Cardiac septum (tissue), 1 donor: Measurements from ENCODE around the gene PKP3. TPM values are rescaled to one million over a fixed set of nuclear protein-coding genes. Genes with fewer than 3 reads are reported as not detected.
"Not testable (repeated sequence)": the region's sequence is repeated elsewhere in the genome, so short reads cannot be mapped to it uniquely, and the experiment has no call there.

ENCODE experiments used
- DNase-seq: peaks from one replicate; pipeline ENCODE4 v3.0.0-alpha.2; 2020; ENCODE audit warnings: low spot score
- intact Hi-C: fragments of 100-400 bp; cut with DNase I; formaldehyde crosslinking; loops from one replicate; pipeline ENCODE4 v1.14.0; 2022
- total RNA-seq: library from RNA; stranded (reverse); fragmentation: NEBNext Ultra II Directional; extraction: Animal tissue kit (Norgen Biotek cat#: 25700); gene quantifications from one replicate; pipeline ENCODE4 v1.2.1, GENCODE V29; 2021
- donor health status: DM: no; HTN: no; CAD: no.

Gene PKP3
- total RNA-seq, 1 donor from 2014 or later = 0.83 TPM

DNA sequence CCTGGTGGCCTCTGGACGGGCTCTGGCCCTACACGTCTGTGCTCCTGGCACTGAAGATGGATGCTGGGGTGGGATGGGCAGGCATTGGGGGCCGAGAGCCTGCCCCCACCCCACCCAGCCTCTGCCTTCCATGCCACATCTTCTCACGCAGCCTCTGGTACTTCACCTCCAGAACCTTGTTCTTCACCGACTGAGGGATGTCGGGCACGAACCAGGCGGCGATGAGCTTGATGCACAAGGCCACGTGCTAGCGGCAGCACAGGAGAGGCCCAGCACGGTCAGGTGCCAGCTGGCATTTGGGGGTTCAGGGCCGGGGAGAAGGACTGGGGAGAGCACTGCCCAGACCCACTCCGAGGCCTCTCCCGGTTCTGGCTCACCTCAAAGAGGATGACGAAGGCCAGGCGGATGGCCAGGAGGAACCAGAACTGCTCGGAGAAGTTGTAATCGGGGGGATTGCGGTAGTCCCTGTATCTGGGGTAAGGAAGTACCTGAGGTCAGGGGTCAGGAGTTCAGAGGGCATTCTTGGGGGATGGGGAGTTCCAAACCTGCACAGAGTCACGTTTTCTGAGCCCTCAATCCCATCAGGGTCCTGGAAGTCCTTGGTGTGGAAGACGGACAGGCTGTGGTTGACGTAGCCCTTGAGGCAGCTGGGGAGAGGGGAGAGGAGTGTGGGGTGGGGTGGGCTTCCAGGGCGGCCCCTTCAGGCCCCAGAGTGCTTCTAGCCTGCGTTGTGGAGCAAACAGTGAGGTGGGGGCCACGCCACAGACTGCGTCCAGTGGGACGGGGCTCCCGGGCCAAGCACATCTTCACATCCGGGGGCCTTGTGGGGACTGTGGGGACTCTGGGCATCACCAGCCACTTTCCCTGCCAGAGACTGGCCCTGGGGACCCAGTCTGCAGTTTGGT is 24.6 kb downstream of the PKP3 start:
- intact Hi-C loops = no loop called here
- DNase-seq = no peak

DNA sequence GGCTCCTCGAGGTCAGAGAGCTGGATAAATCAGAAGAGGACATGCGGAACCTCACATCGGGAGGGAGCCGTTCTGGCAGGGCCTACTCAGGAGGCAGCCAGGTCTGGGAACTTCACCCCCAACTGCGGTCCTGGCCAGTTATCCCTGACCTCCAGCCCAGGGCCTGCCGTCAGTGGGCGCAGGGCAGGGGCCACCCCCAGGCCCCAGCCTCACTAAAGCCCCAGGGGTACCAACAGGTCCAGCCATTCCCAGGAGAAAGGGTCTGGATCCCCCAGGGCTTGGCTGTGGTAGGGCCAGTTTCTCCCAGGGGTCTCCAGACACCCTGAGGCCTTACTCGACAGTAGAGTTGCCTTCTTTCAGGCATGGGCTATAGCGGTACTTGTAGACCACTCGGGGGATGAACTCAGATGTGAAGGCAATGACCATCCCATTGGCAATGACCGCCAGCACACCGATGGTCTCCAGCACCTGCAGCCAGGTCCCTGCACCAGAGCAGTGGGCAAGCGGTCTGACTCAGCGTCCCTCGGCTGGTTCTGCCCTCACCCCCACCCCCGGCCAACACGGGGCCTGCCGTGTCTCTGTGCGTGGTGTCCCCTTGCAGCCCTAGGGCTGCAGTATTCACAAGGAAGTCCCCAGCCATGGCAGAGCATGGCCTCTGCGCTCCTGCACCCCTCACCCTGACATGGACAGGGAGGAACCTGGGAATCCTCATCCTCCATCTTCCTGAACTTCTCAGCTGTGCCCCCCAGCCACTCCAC is 25.4 kb downstream of the PKP3 start:
- intact Hi-C loops = no loop called here
- no peak for DNase-seq

DNA sequence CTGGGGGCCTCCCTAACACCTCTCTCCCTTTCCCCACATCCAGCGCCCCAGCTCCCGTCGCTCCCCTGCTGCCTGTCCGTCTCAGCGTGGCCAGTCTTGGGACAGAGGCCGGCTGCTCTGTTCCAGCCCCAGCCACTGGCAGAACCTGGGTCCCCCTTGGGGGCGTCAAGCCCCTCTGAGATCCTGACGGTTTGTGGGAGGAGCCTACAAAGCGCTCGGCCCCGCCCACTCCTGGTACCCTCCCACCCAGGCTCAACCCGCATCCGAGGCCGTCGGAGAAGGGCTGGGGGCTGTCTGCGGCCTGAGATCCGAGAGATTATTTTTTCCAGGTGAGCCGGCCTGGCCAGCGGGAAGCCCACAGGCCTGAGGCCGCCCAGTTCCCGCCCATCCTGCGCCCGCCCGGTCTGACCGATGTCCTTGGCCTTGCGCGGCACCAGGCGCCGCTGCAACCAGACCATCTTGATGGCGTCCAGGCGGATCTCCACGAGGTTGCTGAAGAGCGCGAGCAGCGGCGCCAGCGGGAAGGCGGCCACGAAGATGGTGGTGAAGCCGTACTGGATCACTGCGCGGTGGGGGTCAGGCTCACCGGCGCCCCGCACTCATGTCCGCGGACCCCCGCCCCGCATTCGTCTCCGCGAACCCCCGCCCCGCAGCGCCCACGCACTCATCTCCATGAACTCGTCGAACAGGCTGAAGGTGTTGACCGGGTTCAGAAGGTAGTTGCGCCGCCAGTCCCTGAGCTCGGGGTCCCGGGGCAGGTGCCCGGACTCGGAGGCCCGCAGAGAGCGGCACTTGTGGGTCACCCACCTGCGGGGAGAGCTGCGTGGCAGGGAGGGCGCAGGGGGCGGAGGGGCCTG is 26.3 kb downstream of the PKP3 start:
- intact Hi-C loops = no loop called here
- peak; percentile 71 for DNase-seq

DNA sequence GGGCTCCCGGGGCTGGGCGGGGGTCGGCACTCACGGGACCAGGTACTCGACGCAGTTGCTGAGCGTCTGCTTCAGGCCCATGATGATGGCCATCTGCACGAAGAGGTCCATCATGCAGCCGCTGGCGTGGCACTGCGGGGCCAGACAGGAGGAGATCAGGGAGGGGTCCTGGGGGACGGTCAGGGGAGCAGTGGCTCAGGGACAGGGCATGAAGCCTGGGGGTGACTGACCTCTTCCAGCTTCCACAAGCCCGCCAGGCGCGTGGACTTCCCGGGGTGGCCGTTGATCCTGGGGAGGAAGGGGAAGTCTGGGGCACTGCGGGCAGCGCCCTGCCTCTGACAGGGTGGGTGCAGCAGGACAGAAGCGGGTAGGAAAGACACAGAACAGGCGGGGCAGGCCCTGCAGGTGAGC is 26.9 kb downstream of the PKP3 start:
- intact Hi-C loops = no loop called here
- peak; percentile 67 for DNase-seq

DNA sequence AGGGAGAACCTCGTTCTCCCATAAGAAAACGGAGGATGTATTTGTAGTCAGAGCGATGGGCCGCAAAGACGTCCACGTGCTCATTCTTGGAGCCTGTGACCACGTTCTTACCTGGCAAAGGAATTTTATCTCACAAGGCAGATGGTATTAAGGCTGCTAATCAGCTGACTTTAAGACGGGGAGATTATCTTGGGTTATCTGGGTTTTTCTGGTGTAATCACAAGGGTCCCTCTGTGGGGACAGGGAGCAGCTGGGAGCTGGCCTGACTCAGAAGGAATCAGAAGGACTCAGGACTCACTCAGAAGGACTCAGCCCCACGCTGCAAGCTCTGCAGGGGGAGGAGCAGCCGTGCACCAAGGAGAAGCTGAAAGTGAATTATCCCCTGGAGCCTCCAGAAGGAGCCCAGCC is 28.2 kb downstream of the PKP3 start:
- intact Hi-C loops = no loop called here
- no peak for DNase-seq

DNA sequence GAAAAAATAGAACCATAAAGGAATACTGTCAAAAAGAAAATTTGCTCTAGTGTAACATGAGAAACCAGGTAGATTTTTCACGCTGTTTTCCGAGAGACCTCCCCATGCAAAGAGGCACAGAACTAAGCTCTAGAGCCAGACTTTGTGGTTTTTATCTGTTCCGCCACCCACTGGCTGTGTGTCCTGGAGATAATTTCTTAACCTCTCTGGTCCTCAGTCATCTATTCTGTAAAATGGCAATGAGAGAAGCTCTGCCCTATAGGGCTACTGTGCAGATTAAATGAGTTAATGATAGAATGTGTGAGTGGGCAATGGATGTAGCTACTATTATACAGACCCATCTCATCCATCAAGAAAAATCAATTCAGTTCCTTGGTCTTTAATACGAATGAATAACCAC is 30.2 kb downstream of the PKP3 start:
- no peak for DNase-seq
- intact Hi-C loops = no loop called here

DNA sequence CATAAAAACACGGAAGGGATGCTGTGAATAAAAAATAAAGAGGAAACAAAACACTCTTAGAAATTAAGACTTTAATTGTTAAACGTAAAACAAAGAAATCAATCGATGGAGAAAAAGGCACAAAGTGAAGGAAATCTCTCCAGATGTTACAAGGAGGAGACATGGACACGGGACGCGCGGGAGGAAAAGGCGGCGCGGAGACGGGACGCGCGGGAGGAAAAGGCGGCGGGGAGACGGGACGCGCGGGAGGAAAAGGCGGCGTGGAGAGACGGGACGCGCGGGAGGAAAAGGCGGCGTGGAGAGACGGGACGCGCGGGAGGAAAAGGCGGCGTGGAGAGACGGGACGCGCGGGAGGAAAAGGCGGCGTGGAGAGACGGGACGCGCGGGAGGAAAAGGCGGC is 30.8 kb downstream of the PKP3 start:
- DNase-seq, intact Hi-C loops: not testable (repeated sequence)

DNA sequence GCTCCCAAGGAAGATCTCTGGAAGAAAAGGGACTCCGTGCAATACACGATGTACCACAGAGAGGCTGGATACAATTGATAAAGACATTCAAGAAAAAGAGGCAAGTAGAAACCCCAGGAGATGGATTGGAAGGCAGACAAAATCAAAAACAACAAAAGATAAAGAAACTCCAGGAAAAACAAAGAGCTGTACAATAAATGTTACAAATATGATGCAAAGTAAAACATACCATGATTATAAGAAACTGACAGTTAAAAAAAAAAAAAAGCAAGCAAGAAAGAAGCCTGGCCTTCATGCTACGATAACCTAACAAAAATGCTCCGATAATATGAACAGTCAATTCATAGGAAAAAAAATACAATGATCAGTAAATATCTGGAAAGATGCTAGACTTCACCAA is 31.3 kb downstream of the PKP3 start:
- no peak for DNase-seq
- intact Hi-C loops = no loop called here

DNA sequence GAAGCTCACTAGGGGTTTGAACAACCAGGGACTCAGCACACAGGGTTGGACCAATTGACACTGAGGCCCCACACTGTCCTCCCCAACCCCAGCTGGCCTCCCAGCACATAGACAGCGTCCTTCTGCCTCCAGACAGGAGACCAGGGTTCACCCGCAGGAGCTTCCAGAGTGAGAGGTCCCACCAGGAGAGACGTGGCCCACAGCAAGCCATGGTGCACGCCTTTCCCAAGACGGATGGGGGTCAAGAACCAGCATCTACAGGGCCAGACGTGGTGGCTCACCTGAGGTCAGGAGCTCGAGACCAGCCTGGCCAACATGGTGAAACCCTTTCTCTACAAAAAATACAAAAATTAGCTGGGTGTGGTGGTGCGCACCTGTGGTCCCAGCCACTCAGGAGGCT is 32.8 kb downstream of the PKP3 start:
- intact Hi-C loops = no loop called here
- DNase-seq = no peak

DNA sequence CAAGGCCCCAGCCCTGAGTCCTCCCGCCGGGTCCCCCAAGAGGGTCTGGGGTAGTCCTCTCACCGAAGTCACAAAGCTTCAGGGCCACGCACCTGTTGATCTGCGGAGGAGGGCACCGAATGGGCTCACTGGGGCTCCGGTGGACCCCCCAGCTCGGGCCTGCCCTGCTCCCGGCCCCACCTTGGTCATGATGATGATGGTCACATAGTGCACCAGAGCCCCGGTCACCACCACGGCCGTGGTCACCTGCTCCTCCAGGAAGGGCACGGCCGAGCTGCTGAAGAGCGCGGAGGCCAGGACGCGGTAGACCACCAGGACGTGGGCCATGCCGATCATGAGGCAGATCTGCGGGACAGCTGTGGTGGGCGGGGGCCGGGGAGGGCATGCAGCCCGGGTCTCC is 34.3 kb downstream of the PKP3 start:
- intact Hi-C loops = no loop called here
- no peak for DNase-seq

DNA sequence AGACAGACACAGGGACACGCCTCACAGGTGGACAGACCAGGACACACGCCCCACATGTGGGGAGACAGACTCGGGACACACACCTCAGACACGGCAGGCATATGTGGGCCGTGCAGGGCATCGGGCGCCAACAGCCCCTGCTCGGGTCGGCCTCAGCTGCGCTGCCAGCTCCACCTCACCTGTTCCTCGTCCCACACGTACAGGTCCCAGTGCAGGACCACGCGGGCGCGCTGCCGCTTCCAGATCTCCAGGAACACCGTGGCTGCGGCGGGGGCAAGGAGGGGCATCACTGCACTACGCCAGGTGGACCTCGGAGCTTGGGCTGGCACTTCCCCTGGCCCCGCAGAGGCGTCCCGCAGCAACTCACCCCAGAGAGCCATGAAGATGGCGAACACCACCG is 35.4 kb downstream of the PKP3 start:
- intact Hi-C loops = no loop called here
- no peak for DNase-seq

DNA sequence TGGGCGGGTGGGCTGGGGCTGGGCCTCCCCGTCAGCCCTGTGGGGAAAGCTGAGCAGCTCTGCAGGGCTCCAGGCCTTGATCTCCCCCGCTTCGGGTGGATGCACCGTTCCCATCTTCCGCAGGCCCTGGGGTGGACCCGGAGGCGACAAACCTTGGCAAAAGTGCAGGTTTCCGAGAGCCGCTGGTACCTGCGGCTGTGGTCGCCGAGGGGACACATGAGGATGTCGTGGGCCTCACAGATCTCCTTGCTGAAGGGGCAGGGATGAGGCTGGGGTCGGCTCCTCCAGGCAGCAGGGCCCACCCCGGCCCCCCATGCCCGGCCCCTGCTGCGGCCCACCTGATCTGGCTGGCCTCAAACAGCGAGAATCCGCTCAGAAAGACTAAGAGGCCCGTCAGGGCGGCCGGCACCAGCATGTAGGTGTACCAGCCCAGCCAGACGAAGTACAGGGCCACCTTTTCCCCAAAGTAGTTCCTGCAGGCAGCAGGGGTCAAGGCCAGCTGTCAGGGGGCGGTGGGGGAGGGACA is 36.0 kb downstream of the PKP3 start:
- no peak for DNase-seq
- intact Hi-C loops = no loop called here

DNA sequence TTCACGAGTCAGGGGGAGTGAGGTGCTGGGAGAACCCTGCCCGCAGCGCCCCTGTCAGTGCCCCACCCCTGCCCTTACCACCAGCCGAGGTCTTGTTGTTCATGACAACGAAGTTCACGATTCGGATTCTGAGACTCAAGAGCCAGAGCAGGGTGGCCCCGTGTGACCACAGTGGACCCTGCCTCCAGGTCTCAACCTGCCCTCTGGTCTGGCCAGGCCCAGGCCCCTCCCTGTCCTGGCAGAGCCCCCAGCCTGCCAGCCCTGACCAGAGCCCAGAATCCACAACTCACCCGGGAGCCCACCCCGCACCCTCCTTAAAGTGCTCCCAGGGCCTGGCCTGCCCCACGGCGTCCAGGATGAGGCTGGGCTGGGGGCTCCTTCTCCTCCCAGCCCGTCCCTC is 37.9 kb downstream of the PKP3 start:
- intact Hi-C loops = no loop called here

DNA sequence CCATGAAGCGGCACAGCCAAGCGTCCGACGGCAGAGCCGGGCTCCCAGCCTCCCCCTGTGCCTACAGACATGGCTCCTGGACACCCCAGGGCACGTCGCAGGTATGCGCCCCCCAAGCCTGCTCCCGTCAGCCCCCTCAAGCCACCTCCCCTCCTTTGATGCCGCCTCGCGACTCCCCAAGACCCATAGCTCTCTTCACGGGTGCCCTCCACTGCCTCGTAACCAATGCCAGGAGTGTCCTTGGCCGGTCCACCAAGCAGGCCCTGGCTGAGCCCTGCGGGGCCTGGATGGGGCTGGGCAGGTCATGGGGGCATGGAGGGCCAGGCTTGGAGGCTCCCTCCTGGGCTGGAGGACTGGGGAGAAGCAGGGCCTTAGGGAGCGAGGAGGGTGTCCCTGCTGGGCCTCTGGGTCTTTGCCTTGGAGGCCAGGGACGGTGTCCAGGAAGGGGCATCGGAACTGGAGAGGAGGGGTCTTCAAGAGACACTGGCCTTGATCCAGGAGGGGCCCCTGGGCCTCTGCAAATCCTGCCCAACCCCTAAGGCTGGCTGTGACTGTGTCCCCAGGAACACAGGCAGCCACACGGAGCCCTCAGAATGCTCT is 38.6 kb downstream of the PKP3 start:
- no peak for DNase-seq
- intact Hi-C loops = no loop called here

More for the DNA sequence above, 37.9 kb downstream of the PKP3 start:
- DNase-seq = no peak

DNA sequence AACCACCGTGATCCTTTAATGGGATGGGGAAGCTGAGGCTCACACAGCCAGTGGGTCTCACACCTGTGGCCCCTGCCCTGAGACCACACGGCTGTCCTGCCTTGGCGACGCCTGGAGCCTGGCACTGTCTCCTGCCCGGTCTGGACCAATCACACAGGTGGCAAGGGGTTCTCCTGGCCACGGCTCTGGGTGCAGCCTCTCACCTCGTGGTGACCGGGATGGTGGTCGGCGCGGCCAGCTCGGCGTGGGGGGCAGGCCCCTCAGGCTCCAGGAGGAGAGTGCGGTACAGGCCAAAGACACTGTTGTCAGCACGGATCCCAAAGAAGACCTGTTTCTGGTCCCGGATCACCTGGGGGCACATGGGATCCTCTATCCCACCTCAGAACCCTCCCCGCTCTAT is 39.1 kb downstream of the PKP3 start:
- intact Hi-C loops = no loop called here
- no peak for DNase-seq

DNA sequence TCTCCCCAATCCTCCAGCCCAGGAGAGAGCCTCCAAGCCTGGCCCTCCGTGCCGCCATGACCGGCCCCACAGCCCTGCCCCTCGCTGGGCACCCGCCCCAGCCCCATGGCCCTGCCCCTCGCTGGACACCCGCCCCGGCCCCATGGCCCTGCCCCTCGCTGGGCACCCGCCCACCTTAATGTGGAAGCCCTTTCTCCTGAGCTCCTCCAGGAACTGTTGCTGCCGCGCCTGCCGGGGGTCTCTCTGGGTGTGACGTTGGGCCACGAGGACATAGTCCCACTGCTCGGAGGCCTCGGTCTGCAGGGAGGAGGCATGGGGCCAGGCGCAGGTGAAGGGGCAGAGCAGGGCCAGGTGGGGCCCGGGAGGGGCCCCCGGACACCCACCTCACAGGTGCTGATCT is 39.6 kb downstream of the PKP3 start:
- no peak for DNase-seq
- intact Hi-C loops = no loop called here

DNA sequence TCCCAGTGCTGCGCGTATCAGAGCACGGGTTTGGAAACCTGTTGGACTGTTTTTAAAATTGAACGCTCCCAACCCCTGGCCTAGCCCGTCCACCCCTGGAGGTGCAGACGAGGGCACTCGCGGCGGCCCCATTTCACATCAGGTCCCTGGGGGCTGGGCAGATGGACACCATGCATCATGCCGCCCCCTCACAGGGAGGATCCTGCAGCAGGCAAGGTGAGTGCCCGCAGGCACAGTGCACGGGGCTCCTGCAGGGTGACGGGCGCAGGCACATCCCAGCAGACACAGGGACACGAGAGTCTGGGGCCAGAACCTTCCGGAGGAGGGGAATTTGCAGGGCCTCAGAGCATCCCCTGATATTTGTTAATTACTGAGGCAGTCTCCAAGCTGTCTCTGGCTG is 40.5 kb downstream of the PKP3 start:
- no peak for DNase-seq
- intact Hi-C loops = no loop called here

DNA sequence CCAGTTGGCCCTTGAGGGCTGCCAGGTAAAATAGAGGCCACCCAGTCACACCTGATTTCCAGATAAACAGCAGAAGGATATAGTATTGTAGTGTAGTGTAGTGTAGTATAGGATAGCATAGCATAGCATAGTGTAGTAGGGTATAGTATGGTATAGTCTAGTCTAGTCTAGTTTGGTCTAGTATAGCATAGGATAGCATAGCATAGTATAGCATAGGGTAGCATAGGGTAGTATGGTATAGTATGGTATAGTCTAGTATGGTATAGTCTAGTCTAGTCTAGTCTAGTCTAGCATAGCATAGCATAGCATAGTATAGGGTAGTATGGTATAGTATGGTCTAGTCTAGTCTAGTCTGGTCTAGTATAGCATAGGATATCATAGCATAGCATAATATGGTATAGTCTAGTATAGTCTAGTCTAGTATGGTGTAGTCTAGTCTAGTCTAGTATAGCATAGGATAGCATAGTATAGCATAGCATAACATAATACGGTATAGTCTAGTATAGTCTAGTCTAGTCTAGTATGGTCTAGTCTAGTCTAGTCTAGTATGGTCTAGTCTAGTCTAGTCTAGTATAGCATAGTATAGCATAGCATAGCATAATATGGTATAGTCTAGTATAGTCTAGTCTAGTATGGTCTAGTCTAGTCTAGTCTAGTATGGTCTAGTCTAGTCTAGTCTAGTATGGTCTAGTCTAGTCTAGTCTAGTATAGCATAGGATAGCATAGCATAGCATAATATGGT is 41.2 kb downstream of the PKP3 start:
- intact Hi-C loops, DNase-seq: not testable (repeated sequence)
